Measurements from ENCODE around the gene ALS2CL. TPM values are rescaled to one million over a fixed set of nuclear protein-coding genes. Genes with fewer than 3 reads are reported as not detected.

The ALS2CL gene
- total and polyA plus RNA-seq, 2 experiments from 2014 or later, result 3.4 to 11.8 TPM

- no peaks in the 10 kb centered on the region for H3K27me3 ChIP-seq (ENCODE audit: insufficient read depth)
- H3K27ac ChIP-seq (ENCODE audit: low read depth), result no peak overlapping the region
- TF ChIP-seq NANOG (IDR thresholded peaks at IDR 0.05; ENCODE audit: borderline replicate concordance) (no peak), ZNF331 (CRISPR knock-in tag; IDR thresholded peaks at IDR 0.05; ENCODE audit: low read depth) (no peak), ZNF462 (CRISPR knock-in tag; IDR thresholded peaks at IDR 0.05) (no peak), EZH2 (IDR thresholded peaks at IDR 0.05; ENCODE audit: low read depth, unreplicated experiment) (no peak), JUNB (IDR thresholded peaks at IDR 0.05; ENCODE audit: unreplicated experiment) (no peak), EZH2phosphoT487 (IDR thresholded peaks at IDR 0.05; ENCODE audit: unreplicated experiment) (no peak), CTCF (conservative IDR thresholded peaks at IDR 0.05; ENCODE audit: low read depth in 2 of 2) (no peak), ETS1 (IDR thresholded peaks at IDR 0.05) (no peak), POLR2AphosphoS5 (IDR thresholded peaks at IDR 0.05; ENCODE audit: low read depth) (no peak), ZNF114 (CRISPR knock-in tag; IDR thresholded peaks at IDR 0.05) (no peak), REST (IDR thresholded peaks at IDR 0.05; ENCODE audit: unreplicated experiment) (no peak), CREB1 (CRISPR knock-in tag; IDR thresholded peaks at IDR 0.05; ENCODE audit: low read depth) (no peak), STAT1 (IDR thresholded peaks at IDR 0.05; ENCODE audit: unreplicated experiment) (no peak)
- Mint-ChIP-seq H3K9me3 (peaks cover 12% of the 10 kb centered on the region), H3K4me1 (peaks cover 36% of the 10 kb centered on the region), H3K4me3 (no peak overlapping the region), H3K27me3 (ENCODE audit: insufficient read depth, low read depth, poor library complexity) (peaks cover 9% of the 10 kb centered on the region), H3K27ac (no peak overlapping the region), H3K36me3 (ENCODE audit: low read depth) (peaks cover 7% of the 10 kb centered on the region; the same call in 2 of the 3 replicates)
- H3K4me3 ChIP-seq, result no peak overlapping the region
- ATAC-seq, result no peak
- no peak overlapping the region for H2AFZ ChIP-seq
- H3K9me2 ChIP-seq (ENCODE audit: insufficient read depth), result no peaks in the 10 kb centered on the region
- DNase-seq (ENCODE audit: low spot score), result no peak
- no peaks in the 10 kb centered on the region for H3K36me3 ChIP-seq (ENCODE audit: insufficient read depth)
- H4K20me1 ChIP-seq (replicated peaks; ENCODE audit: insufficient read depth), result no peaks in the 10 kb centered on the region
- no peaks in the 10 kb centered on the region for H3K79me2 ChIP-seq (replicated peaks; ENCODE audit: insufficient read depth)
- H3K4me2 ChIP-seq, result no peak overlapping the region
- 0 out of 2 replicates have a peak, but pooled peaks cover 5% of the 10 kb centered on the region for H3F3A ChIP-seq (replicated peaks; ENCODE audit: low read depth)
- H3K4me1 ChIP-seq (ENCODE audit: insufficient read depth), result peaks cover 28% of the 10 kb centered on the region
Observed at GRCh38 chr3:46655271-46655670, 38.2 kb downstream of the ALS2CL start.

Measured in GM23338 (cell line).